NCI-H2107 treated with DMSO at 0.1 percent for 48 hours (cell line): ENCODE data around the gene DIPK1A.

Experiments
- DNase-seq: peaks from one replicate; lab custom pipeline; 2025; ENCODE audit not compliant: unreplicated experiment; lab: John Stamatoyannopoulos, UW

The DIPK1A gene

DNA sequence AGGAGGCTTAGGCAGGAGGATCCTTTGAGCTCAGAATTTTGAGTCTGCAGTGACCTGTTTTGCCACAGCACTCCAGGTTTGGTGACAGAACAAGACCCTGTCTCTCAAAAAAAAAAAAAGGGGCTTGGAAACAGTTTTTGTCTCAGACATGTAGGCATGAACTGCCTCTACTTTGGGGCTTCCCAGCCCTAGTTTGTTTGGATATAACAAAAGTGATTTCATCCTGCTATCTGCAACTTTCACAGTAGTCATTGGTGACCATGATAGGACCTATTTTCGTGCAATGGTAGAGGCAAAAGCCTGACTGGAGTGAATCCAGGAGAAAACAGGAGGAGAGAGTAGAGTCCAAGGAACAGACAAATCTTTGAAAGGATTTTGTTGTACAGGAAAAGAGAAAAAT lies 156.0 kb downstream of the DIPK1A start:
- DNase-seq = no peak

DNA sequence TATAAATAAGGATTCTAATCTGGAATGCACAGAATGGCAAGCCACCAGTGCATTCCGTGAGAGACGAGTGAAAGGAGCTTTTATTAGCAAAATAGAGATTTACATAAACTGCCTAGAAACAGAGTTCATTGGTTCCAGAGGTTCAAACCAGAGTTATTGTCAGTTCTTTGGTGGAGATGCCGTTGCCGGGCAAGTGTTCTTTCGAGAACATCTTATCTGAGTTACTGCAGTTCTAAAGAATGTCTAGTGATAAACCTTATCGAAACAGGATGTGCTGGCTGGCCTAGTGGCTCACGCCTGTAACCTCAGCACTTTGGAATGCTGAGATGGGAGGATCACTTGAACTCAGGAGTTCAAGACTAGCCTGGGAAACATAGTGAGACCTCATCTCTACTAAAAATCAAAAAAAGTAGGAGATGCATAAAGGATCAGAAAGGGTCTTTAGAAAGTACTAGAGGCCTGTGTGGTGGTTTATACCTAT lies 156.5 kb downstream of the DIPK1A start:
- no peak for DNase-seq

GRCh38 chr1:92803140-92803887 lies 157.9 kb downstream of the DIPK1A start:
- DNase-seq = no peak

GRCh38 chr1:92797961-92798360 lies 163.3 kb downstream of the DIPK1A start:
- DNase-seq = no peak

GRCh38 chr1:92797297-92797696 lies 164.0 kb downstream of the DIPK1A start:
- peak; percentile 59 for DNase-seq

- DNase-seq = no peak
Measured at GRCh38 chr1:92795166-92795565, 166.1 kb downstream of the DIPK1A start.

GRCh38 chr1:92792340-92792782 lies 168.9 kb downstream of the DIPK1A start:
- peak; percentile 82 for DNase-seq
